ENCODE results near the gene EPS15.

DNA sequence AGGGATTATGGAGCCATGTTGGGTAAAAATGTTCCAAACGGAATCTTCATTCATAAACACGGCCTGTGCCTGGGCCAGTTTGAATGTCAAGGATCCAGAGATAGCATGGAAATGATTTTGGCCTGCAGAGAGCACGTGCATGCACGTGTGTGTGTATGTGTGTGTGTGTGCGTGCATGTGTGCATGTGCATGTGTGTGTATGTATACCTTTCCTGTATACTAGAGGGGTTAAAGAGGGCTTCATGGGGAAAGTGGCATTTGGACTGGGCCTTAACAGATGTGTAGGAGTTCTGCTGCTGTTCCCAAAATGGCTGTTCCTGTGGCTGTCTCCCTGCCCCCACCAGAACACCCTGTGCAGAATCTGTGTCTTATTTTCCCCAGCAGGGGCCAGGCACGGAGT, 210.4 kb downstream of the EPS15 start:
- TF ChIP-seq EZH2phosphoT487 (conservative IDR thresholded peaks at IDR 0.05; ENCODE audit: low read length): no peak
- TF ChIP-seq, protein P1, sequence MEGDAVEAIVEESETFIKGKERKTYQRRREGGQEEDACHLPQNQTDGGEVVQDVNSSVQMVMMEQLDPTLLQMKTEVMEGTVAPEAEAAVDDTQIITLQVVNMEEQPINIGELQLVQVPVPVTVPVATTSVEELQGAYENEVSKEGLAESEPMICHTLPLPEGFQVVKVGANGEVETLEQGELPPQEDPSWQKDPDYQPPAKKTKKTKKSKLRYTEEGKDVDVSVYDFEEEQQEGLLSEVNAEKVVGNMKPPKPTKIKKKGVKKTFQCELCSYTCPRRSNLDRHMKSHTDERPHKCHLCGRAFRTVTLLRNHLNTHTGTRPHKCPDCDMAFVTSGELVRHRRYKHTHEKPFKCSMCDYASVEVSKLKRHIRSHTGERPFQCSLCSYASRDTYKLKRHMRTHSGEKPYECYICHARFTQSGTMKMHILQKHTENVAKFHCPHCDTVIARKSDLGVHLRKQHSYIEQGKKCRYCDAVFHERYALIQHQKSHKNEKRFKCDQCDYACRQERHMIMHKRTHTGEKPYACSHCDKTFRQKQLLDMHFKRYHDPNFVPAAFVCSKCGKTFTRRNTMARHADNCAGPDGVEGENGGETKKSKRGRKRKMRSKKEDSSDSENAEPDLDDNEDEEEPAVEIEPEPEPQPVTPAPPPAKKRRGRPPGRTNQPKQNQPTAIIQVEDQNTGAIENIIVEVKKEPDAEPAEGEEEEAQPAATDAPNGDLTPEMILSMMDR (IDR thresholded peaks at IDR 0.05; ENCODE audit: insufficient read depth, low read length, poor library complexity, severe bottlenecking): no peak
